G401.6 (cell line): ENCODE measurements around the gene CRACR2A.

Source experiments
- FAIRE-seq: peaks from 2 replicates; lab custom pipeline; 2012; peaks lifted over from hg19 to GRCh38; lab: Jason Lieb, UNC

CRACR2A gene

GRCh38 chr12:3723916-3724805 lies 28.7 kb downstream of the CRACR2A start:
- no peak for FAIRE-seq

- FAIRE-seq = no peak
Observed at GRCh38 chr12:3722368-3722767, 30.5 kb downstream of the CRACR2A start.

- no peak for FAIRE-seq
Observed at GRCh38 chr12:3720772-3721171, 32.1 kb downstream of the CRACR2A start.

- FAIRE-seq = no peak
Observed at GRCh38 chr12:3718100-3718499, 34.8 kb downstream of the CRACR2A start.

- FAIRE-seq = no peak
Observed at GRCh38 chr12:3717283-3717898, 35.5 kb downstream of the CRACR2A start.

- FAIRE-seq = no peak
Observed at GRCh38 chr12:3715999-3716398, 36.9 kb downstream of the CRACR2A start.

- FAIRE-seq = no peak
Observed at GRCh38 chr12:3713947-3714346, 39.0 kb downstream of the CRACR2A start.

GRCh38 chr12:3713483-3713882 lies 39.4 kb downstream of the CRACR2A start:
- FAIRE-seq = no peak

GRCh38 chr12:3712209-3712992 lies 40.5 kb downstream of the CRACR2A start:
- no peak for FAIRE-seq

GRCh38 chr12:3705354-3705675 lies 47.6 kb downstream of the CRACR2A start:
- no peak for FAIRE-seq

- no peak for FAIRE-seq
Observed at GRCh38 chr12:3704512-3705353, 48.2 kb downstream of the CRACR2A start.

- FAIRE-seq = no peak
Observed at GRCh38 chr12:3700861-3701260, 52.0 kb downstream of the CRACR2A start.

GRCh38 chr12:3698218-3698974 lies 54.5 kb downstream of the CRACR2A start:
- no peak for FAIRE-seq

- no peak for FAIRE-seq
Observed at GRCh38 chr12:3697311-3697870, 55.5 kb downstream of the CRACR2A start.

- no peak for FAIRE-seq
Observed at GRCh38 chr12:3694673-3695072, 58.2 kb downstream of the CRACR2A start.

GRCh38 chr12:3692616-3693365 lies 60.1 kb downstream of the CRACR2A start:
- no peak for FAIRE-seq

GRCh38 chr12:3686463-3686862 lies 66.4 kb downstream of the CRACR2A start:
- FAIRE-seq = no peak

GRCh38 chr12:3685830-3686229 lies 67.1 kb downstream of the CRACR2A start:
- FAIRE-seq = no peak

- FAIRE-seq = no peak
Observed at GRCh38 chr12:3684449-3685051, 68.4 kb downstream of the CRACR2A start.

GRCh38 chr12:3683670-3684069 lies 69.2 kb downstream of the CRACR2A start:
- FAIRE-seq = no peak
